SK-N-SH (cell line): ENCODE data around the gene MPPED2. TPM values are rescaled to one million over a fixed set of nuclear protein-coding genes. Genes with fewer than 3 reads are reported as not detected.

ENCODE experiments used
- CTCF ChIA-PET: fragments of 300-600, 350-600 bp; formaldehyde crosslinking; extraction: SDS; loops from one replicate; lab custom pipeline; 2021; lab: Yijun Ruan, JAX
- POLR2A ChIA-PET: fragments of 350-600 bp; sonication (Branson Sonifier 250); formaldehyde crosslinking; extraction: SDS; loops from one replicate; lab custom pipeline; 2020; ENCODE audit warnings: antibody characterized with exemption, inconsistent platforms; lab: Yijun Ruan, JAX
- DNase-seq: peaks from one replicate; pipeline ENCODE4 v3.0.0; 2012
- H2AFZ ChIP-seq: fragments of 200-600 bp; sonication (generic); 2 replicates; pipeline ENCODE4 v1.8.1; 2016; ENCODE audit warnings: antibody characterized with exemption, mild to moderate bottlenecking, low read depth
- H3F3A ChIP-seq: fragments of 200-600 bp; sonication (generic); replicated peaks from 2 replicates; pipeline ENCODE3; 2016; ENCODE audit warnings: antibody characterized with exemption, mild to moderate bottlenecking; ENCODE audit not compliant: insufficient read depth
- H3K27ac ChIP-seq, 2 experiments: fragments of 200-500 bp in 1 of 2; fragments of 200-600 bp in 1 of 2; sonication (Bioruptor generic) in 1 of 2; sonication (generic), shearing (Covaris generic) in 1 of 2; 2 replicates each; pipeline versions ENCODE4 v1.5.1 to v1.6.1; 2014 to 2016; ENCODE audit warnings: low read depth in 2 of 2, inconsistent platforms in 1 of 2, low read length in 1 of 2, mild to moderate bottlenecking in 1 of 2, mixed read lengths in 1 of 2
- H3K27me3 ChIP-seq: fragments of 200-600 bp; sonication (generic), shearing (Covaris generic); 2 replicates; pipeline ENCODE4 v1.6.1; 2016; ENCODE audit warnings: mixed run types; ENCODE audit not compliant: insufficient read depth
- H3K36me3 ChIP-seq, 2 experiments: fragments of 200-500 bp in 1 of 2; fragments of 200-600 bp in 1 of 2; sonication (Bioruptor generic) in 1 of 2; sonication (generic) in 1 of 2; replicated peaks in 1 of 2; 2 replicates each; pipeline versions ENCODE3 to v1.5.1; 2014 to 2016; ENCODE audit warnings: low read length in 1 of 2, mild to moderate bottlenecking in 1 of 2; ENCODE audit not compliant: insufficient read depth in 2 of 2, control insufficient read depth in 1 of 2
- H3K4me1 ChIP-seq, 2 experiments: fragments of 200-500 bp in 1 of 2; fragments of 200-600 bp in 1 of 2; sonication (Bioruptor generic) in 1 of 2; sonication (generic), shearing (Covaris generic) in 1 of 2; 2 replicates each; pipeline versions ENCODE4 v1.5.1 to v1.6.1; 2014 to 2016; ENCODE audit warnings: low read depth in 1 of 2, low read length in 1 of 2, mixed run types in 1 of 2; ENCODE audit not compliant: insufficient read depth in 2 of 2, control insufficient read depth in 1 of 2
- H3K4me2 ChIP-seq: fragments of 200-600 bp; sonication (generic), shearing (Covaris generic); 2 replicates; pipeline ENCODE4 v1.6.1; 2017; ENCODE audit warnings: mixed run types
- H3K4me3 ChIP-seq, 2 experiments: fragments of 200-500 bp in 1 of 2; fragments of 200-600 bp in 1 of 2; sonication (Bioruptor generic) in 1 of 2; sonication (generic), shearing (Covaris generic) in 1 of 2; 2 replicates each; pipeline versions ENCODE4 v1.5.1 to v1.8.1; 2014 to 2016; ENCODE audit warnings: low read depth in 2 of 2, inconsistent platforms in 1 of 2, low read length in 1 of 2, mild to moderate bottlenecking in 1 of 2, mixed read lengths in 1 of 2, moderate library complexity in 1 of 2
- H3K79me2 ChIP-seq: fragments of 200-600 bp; sonication (generic); 2 replicates; pipeline ENCODE4 v1.8.1; 2017; ENCODE audit warnings: mild to moderate bottlenecking; ENCODE audit not compliant: insufficient read depth
- H3K9ac ChIP-seq: fragments of 200-600 bp; sonication (generic); 2 replicates; pipeline ENCODE4 v1.6.1; 2017; ENCODE audit warnings: mixed run types
- H3K9me2 ChIP-seq: fragments of 200-600 bp; sonication (generic); 2 replicates; pipeline ENCODE4 v1.6.1; 2017; ENCODE audit warnings: mixed run types
- H3K9me3 ChIP-seq: fragments of 200-600 bp; sonication (generic); 2 replicates; pipeline ENCODE4 v1.6.1; 2017; ENCODE audit warnings: mixed run types, mild to moderate bottlenecking, moderate library complexity
- H4K20me1 ChIP-seq: fragments of 200-600 bp; sonication (generic); 2 replicates; pipeline ENCODE4 v1.6.1; 2017; ENCODE audit warnings: mild to moderate bottlenecking, mixed run types; ENCODE audit not compliant: insufficient read depth
- CHD2 ChIP-seq: fragments of 150-350 bp; IDR thresholded peaks from 2 replicates; pipeline ENCODE4 v1.6.1; 2018; ENCODE audit warnings: low read length; ENCODE audit not compliant: partially characterized antibody
- CTCF ChIP-seq: fragments of 200-600 bp; sonication (generic); IDR thresholded peaks from 2 replicates; pipeline ENCODE4 v1.6.1; 2017; ENCODE audit warnings: antibody characterized with exemption, mild to moderate bottlenecking, moderate library complexity
- EZH2phosphoT487 ChIP-seq: fragments of 200-600 bp; sonication (generic); IDR thresholded peaks from 2 replicates; pipeline ENCODE4 v1.6.1; 2017; ENCODE audit warnings: low read depth, mixed run types, mild to moderate bottlenecking, antibody characterized with exemption, moderate library complexity, borderline replicate concordance
- FOSL2 ChIP-seq: IDR thresholded peaks from 2 replicates; pipeline ENCODE4 v1.4.0; 2012; ENCODE audit warnings: low read depth, mild to moderate bottlenecking, moderate library complexity, borderline replicate concordance
- FOXJ3 ChIP-seq: sonication (generic); formaldehyde crosslinking; IDR thresholded peaks from 2 replicates; pipeline ENCODE4 v1.5.1; 2020; ENCODE audit warnings: mild to moderate bottlenecking, missing genetic modification reagents
- FOXM1 ChIP-seq: IDR thresholded peaks from 2 replicates; pipeline ENCODE4 v1.4.0; 2012; ENCODE audit warnings: low read depth, mild to moderate bottlenecking
- IRF3 ChIP-seq: fragments of 150-350 bp; IDR thresholded peaks from 2 replicates; pipeline ENCODE4 v1.6.1; 2016; ENCODE audit warnings: mild to moderate bottlenecking, low read depth, low read length
- MXI1 ChIP-seq: IDR thresholded peaks from 2 replicates; pipeline ENCODE4 v1.6.1; 2012; ENCODE audit warnings: mild to moderate bottlenecking, low read depth, low read length, improper control_type of control experiment
- NFIC ChIP-seq: IDR thresholded peaks from 2 replicates; pipeline ENCODE4 v1.4.0; 2012; ENCODE audit warnings: borderline replicate concordance
- NRF1 ChIP-seq: IDR thresholded peaks from 2 replicates; pipeline ENCODE4 v1.6.1; 2012; ENCODE audit warnings: low read depth, mild to moderate bottlenecking, low read length
- REST ChIP-seq: IDR thresholded peaks from 2 replicates; pipeline ENCODE4 v1.6.1; 2012; ENCODE audit warnings: mild to moderate bottlenecking, low read depth, low read length, moderate library complexity
- RXRA ChIP-seq: IDR thresholded peaks from 2 replicates; pipeline ENCODE4 v1.4.0; 2012; ENCODE audit warnings: low read depth, mild to moderate bottlenecking, borderline replicate concordance
- SIN3A ChIP-seq: IDR thresholded peaks from 2 replicates; pipeline ENCODE4 v1.6.1; 2012; ENCODE audit warnings: low read depth, mild to moderate bottlenecking, low read length, moderate library complexity, borderline replicate concordance
- SMC3 ChIP-seq: IDR thresholded peaks from 2 replicates; pipeline ENCODE4 v1.6.1; 2012; ENCODE audit warnings: low read depth, low read length, improper control_type of control experiment
- USF1 ChIP-seq: IDR thresholded peaks from 2 replicates; pipeline ENCODE4 v1.4.0; 2012; ENCODE audit warnings: low read depth, borderline replicate concordance
- YY1 ChIP-seq: IDR thresholded peaks from 2 replicates; pipeline ENCODE4 v1.4.0; 2012; ENCODE audit warnings: low read depth, mild to moderate bottlenecking
- ZBTB33 ChIP-seq: IDR thresholded peaks from 2 replicates; pipeline ENCODE4 v1.4.0; 2012; ENCODE audit warnings: low read depth, borderline replicate concordance
- WGBS: methylation state at CpG from one replicate; pipeline ENCODE4 v1.1.6; 2017; ENCODE audit warnings: low lambda C conversion rate; 5-methylcytosine and 5-hydroxymethylcytosine counted together
- polyA plus RNA-seq, 3 experiments: library from polyadenylated mRNA; depleted of rRNA; stranded (reverse); fragments of >200 nt; gene quantifications; 2 replicates each; pipeline ENCODE4 v1.2.3, GENCODE V29; 2012

The MPPED2 gene
- polyA plus RNA-seq, 1 of the 3 experiments (the other 2 are of a cell fraction), result 0.05 TPM

GRCh38 chr11:30404136-30404535, 182.0 kb downstream of the MPPED2 start (continued):
- no peak for TF ChIP-seq CTCF
- TF ChIP-seq FOXM1, result no peak
- TF ChIP-seq FOSL2, result no peak
- TF ChIP-seq YY1, result no peak
- no peak for TF ChIP-seq IRF3
- TF ChIP-seq RXRA, result no peak
- TF ChIP-seq FOXJ3 (CRISPR knock-in tag), result no peak

GRCh38 chr11:30395751-30396150, 190.4 kb downstream of the MPPED2 start:
- Histone ChIP-seq H3K27me3 (no peaks in the 10 kb centered on the region), H3K79me2 (no peaks in the 10 kb centered on the region), H2AFZ (no peak overlapping the region), H3K36me3 (no peaks in the 10 kb centered on the region), H3K9me2 (no peaks in the 10 kb centered on the region; the same call in 1 of the 2 replicates), H3K4me3 (no peak overlapping the region), H3K4me1 (peaks cover 0 to 3% of the 10 kb centered on the region in 2 experiments; a peak in 2 of 4 replicates), H3K27ac (no peak overlapping the region), H3K9ac (no peak overlapping the region), H4K20me1 (no peaks in the 10 kb centered on the region), H3K9me3 (no peaks in the 10 kb centered on the region), H3F3A (no peaks in the 10 kb centered on the region), H3K4me2 (no peak overlapping the region)
- 49% methylated on average over 8 of the region's 8 CpGs for WGBS
- no peak for DNase-seq
- ChIA-PET POLR2A (no interaction called here), CTCF (no interaction called here)
- TF ChIP-seq IRF3 (no peak), EZH2phosphoT487 (no peak), CTCF (no peak), MXI1 (no peak), NFIC (no peak), SIN3A (no peak), CHD2 (no peak), ZBTB33 (no peak), NRF1 (no peak), SMC3 (no peak), USF1 (no peak), REST (no peak)
